GM12892 (cell line): ENCODE data around the gene ZNF428.

ENCODE experiments used
- POLR2A ChIP-seq: IDR thresholded peaks from 2 replicates; pipeline ENCODE4 v1.6.1; 2011; ENCODE audit warnings: low read depth, low read length, control low read depth
- POLR2AphosphoS5 ChIP-seq: IDR thresholded peaks from 2 replicates; pipeline ENCODE4 v1.6.1; 2011; ENCODE audit warnings: low read depth, low read length, control low read depth
- TAF1 ChIP-seq: IDR thresholded peaks from 2 replicates; pipeline ENCODE4 v1.6.1; 2011; ENCODE audit warnings: low read depth, mild to moderate bottlenecking, control low read depth, low read length, borderline replicate concordance

DNA sequence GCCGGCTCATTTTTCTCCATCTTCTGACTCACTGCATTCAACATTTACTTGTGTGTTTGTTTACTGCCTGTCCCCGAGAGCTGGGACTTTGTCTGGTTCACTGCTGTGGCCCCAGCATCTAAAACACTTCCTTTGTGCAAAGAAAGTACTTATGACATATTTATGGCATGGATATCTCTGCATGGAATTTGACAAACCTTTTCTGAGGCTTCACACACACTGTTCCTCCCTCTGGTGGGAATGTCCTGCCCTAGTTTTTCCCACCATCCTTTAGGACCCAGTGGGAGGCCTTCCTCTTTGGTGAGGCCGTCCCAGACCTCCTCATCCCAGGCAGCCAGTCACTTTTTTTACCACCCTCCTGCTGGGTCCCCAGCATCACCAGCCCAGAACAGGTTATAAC lies 8.9 kb downstream of the ZNF428 start:
- TF ChIP-seq POLR2A (no peak), TAF1 (no peak), POLR2AphosphoS5 (no peak)
